Muscle of leg (tissue), 11 donors: ENCODE results near the gene KLHDC8A. TPM values are rescaled to one million over a fixed set of nuclear protein-coding genes. Genes with fewer than 3 reads are reported as not detected.

ENCODE experiments used
- DNase-seq: peaks from one replicate; pipeline ENCODE4 v3.0.0; 2013
- H3K27ac ChIP-seq: one replicate; pipeline ENCODE4 v1.5.1; 2013; ENCODE audit warnings: mild to moderate bottlenecking, low read length, control low read depth
- H3K27me3 ChIP-seq: one replicate; pipeline ENCODE4 v1.6.1; 2013; ENCODE audit warnings: low read length; ENCODE audit not compliant: control insufficient read depth, insufficient read depth
- H3K36me3 ChIP-seq: one replicate; pipeline ENCODE4 v1.6.1; 2013; ENCODE audit warnings: low read length; ENCODE audit not compliant: control insufficient read depth, insufficient read depth
- H3K4me1 ChIP-seq: one replicate; pipeline ENCODE4 v1.6.1; 2013; ENCODE audit warnings: low read length; ENCODE audit not compliant: control insufficient read depth, insufficient read depth
- H3K4me3 ChIP-seq: one replicate; pipeline ENCODE4 v1.5.1; 2013; ENCODE audit warnings: low read length, control low read depth
- H3K9me3 ChIP-seq: replicated peaks from 2 replicates; pipeline ENCODE4 v1.6.1; 2013; ENCODE audit warnings: low read depth, low read length; ENCODE audit not compliant: control insufficient read depth
- WGBS: methylation state at CpG from one replicate; pipeline ENCODE4 v1.1.5; 2013; ENCODE audit warnings: missing lambda C conversion rate; ENCODE audit not compliant: insufficient coverage; 5-methylcytosine and 5-hydroxymethylcytosine counted together
- polyA plus RNA-seq, 8 donors: library from polyadenylated mRNA; unstranded; fragments of 120-200 nt; gene quantifications; one replicate each; pipeline versions ENCODE4 v1.2.1 to v1.2.3, GENCODE V29; 2013; ENCODE audit warnings: inconsistent platforms in 1 of 8, low replicate concordance in 1 of 8; ENCODE audit not compliant: insufficient read length in 8 of 8, insufficient read depth in 1 of 8
- total RNA-seq: library from RNA; stranded (reverse); fragments of 120-200 nt; gene quantifications from one replicate; pipeline ENCODE4 v1.2.4, GENCODE V29; 2013

The KLHDC8A gene
- total and polyA plus RNA-seq, 9 donors = 0.22 to 0.84 (median 0.38) TPM

DNA sequence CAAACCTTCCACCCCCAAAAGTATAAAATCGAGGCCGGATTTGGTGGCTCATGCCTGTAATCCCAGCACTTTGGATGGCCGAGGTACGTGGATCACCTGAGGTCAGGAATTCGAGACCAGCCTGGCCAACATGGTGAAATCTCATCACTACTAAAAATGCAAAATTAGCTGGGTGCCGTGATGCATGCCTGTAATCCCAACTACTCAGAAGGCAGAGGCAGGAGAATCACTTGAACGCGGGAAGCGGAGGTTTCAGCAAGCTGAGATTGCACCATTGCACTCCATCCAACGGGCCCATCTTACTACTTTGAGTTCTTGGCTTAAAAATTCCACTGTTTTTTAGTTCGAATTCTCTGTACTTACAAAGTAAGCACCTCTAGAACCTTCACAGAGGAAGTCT, 11.0 kb downstream of the KLHDC8A start:
- peaks cover 63% of the 10 kb centered on the region for H3K27me3 ChIP-seq
- H3K27ac ChIP-seq = no peak overlapping the region
- H3K4me1 ChIP-seq = peaks cover 14% of the 10 kb centered on the region
- H3K9me3 ChIP-seq = no peaks in the 10 kb centered on the region
- no peak for DNase-seq
- no peak overlapping the region for H3K4me3 ChIP-seq
- 75% methylated on average over 9 of the region's 11 CpGs for WGBS
- H3K36me3 ChIP-seq = no peaks in the 10 kb centered on the region

DNA sequence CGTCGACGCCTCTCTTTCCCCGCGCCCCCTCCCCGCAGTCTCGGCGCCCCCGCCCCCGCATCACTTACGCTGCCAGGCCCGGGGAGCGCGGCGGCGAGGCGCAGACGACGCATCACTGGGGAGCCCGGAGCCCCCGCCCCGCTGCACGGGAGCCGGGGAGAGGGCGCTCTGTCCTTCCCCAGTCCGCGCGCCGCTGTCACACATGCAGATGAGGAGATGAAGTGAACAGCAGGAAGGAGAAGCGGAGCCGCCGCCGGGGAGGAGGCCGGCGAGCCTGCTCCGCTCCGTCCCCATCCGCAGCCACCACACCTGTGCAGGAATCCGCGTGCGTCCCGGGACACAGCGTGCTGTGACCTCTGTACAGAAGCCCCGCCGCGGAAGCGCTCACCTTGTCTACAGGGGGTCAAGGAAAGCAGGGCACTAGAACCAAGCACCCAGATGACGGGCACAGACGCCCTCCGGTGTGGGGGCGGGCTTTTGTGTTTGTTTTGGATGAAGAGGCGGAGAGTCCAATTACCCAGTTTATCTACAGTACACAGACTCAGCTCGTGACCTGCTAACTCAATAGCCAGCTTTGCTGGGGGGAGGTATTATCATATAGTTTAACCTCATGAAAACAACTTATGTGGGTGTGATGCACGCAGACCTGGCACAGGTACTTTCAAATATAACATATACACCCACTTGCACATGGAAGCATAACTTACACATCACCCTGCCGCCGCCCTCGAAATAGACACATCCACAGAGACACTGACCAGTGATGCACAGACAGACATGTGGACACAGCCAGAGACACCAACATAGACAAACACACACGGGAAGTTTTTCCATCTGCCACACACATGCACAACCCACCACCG, 12.4 kb downstream of the KLHDC8A start:
- Histone ChIP-seq H3K9me3 (no peaks in the 10 kb centered on the region), H3K4me1 (peaks cover 9% of the 10 kb centered on the region), H3K27me3 (peaks cover 64% of the 10 kb centered on the region), H3K27ac (no peak overlapping the region), H3K36me3 (no peaks in the 10 kb centered on the region), H3K4me3 (peak overlapping the region; percentile 10)
- DNase-seq = peak; percentile 30
- WGBS = 7% methylated on average over 50 of the region's 59 CpGs

DNA sequence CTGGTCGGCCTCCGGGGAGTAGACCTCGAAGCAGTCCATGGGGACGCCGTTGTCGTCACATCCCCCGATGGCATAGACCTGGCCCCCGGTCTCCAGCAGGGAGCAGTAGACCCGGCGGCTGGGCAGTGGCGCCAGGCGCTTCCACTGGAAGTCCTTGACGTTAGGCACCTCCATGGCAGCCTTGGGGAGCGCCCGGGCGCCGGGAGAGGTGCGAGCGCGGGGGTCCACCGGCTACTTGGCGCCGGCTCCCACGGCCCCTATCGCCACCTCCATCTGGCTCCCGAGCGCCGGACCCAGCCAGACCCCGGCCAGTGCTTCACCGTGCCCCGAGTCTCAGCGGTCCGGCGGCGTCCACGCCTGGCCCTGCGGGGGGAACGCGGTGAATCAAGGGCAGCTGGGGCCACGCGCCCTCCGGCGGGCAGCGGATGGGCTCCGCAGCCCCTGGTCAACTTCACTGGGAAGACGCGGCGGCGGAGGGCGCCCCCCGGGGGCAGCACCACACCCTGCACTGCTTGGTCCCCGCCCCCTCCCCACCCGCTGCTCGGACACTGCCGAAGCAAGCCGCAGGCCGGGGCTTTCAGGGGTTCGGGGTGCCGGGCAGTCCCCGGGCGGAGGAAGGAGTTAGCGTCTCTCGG, 13.2 kb downstream of the KLHDC8A start:
- Histone ChIP-seq H3K27me3 (peaks cover 62% of the 10 kb centered on the region), H3K36me3 (no peaks in the 10 kb centered on the region), H3K9me3 (no peaks in the 10 kb centered on the region), H3K4me3 (no peak overlapping the region), H3K27ac (no peak overlapping the region), H3K4me1 (peaks cover 9% of the 10 kb centered on the region)
- under 1% methylated on average over 54 of the region's 63 CpGs for WGBS
- DNase-seq = no peak

DNA sequence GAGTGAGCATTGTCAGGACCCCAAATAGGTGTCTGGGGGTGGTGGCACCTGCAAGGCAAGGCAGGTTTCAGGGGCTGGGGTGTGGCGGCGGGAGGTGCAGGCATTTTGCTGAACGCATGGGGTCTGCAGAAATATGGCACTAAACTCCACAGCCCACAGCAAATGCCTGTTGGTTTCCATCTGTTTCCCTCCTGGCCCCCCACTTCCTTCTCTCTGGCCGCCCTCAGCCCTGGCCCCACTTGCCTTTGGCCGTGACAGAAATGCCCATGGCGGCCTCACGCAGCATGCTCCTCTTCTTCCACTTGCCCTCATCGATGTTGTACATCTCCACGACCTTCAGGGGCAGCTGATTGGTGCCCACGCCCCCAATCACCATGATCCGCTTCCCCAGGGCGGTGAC, 13.7 kb downstream of the KLHDC8A start:
- no peak for DNase-seq
- WGBS = 63% methylated on average over 12 of the region's 12 CpGs
- Histone ChIP-seq H3K4me1 (peaks cover 9% of the 10 kb centered on the region), H3K27me3 (peaks cover 61% of the 10 kb centered on the region), H3K4me3 (no peak overlapping the region), H3K36me3 (no peaks in the 10 kb centered on the region), H3K9me3 (no peaks in the 10 kb centered on the region), H3K27ac (no peak overlapping the region)

DNA sequence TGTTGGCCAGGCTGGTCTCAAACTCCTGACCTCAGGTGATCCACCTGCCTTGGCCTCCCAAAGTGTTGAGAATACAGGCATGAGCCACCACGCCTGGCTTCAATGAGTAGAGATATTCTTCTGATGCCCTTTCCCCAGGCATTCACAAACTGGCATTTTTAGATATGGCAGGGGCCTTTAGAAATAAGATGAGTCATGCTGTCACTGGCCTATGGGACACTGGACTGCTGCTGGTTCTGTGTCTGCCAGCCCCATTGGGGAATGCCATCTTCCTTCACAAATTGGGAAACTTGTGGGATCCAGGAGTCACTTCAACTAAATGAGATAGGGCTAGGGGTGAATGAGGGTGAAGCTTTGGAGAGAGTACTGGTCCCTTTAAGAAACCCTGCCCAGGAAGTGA, 16.0 kb downstream of the KLHDC8A start:
- no peaks in the 10 kb centered on the region for H3K36me3 ChIP-seq
- no peak for DNase-seq
- no peak overlapping the region for H3K27ac ChIP-seq
- H3K4me3 ChIP-seq = no peak overlapping the region
- H3K4me1 ChIP-seq = peaks cover 9% of the 10 kb centered on the region
- 100% methylated on average over 1 of the region's 1 CpG for WGBS
- H3K9me3 ChIP-seq = no peaks in the 10 kb centered on the region
- peaks cover 50% of the 10 kb centered on the region for H3K27me3 ChIP-seq

DNA sequence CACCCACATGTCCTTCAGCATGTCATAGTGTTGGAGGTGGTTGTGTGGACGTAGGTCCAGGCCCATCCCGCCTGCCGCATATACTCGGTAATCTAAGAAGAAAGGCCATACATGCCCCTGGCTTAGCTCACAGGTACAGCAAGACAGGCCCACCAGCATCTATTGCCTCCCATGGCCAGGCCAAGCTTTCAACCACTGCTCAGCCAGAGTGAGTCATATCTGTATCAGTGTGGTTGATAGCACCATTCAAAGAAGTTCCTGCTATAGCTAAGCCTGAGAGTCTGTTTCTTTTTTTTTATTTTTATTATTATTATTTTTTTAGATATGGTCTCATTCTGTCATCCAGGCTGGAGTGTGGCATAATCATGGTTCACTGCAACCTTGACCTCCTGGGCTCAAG, 17.0 kb downstream of the KLHDC8A start:
- DNase-seq = no peak
- Histone ChIP-seq H3K27me3 (peaks cover 47% of the 10 kb centered on the region), H3K4me1 (peaks cover 9% of the 10 kb centered on the region), H3K27ac (no peak overlapping the region), H3K4me3 (no peak overlapping the region), H3K9me3 (no peaks in the 10 kb centered on the region), H3K36me3 (no peaks in the 10 kb centered on the region)
- WGBS = no CpG with 5 or more reads among the region's 4 CpGs

DNA sequence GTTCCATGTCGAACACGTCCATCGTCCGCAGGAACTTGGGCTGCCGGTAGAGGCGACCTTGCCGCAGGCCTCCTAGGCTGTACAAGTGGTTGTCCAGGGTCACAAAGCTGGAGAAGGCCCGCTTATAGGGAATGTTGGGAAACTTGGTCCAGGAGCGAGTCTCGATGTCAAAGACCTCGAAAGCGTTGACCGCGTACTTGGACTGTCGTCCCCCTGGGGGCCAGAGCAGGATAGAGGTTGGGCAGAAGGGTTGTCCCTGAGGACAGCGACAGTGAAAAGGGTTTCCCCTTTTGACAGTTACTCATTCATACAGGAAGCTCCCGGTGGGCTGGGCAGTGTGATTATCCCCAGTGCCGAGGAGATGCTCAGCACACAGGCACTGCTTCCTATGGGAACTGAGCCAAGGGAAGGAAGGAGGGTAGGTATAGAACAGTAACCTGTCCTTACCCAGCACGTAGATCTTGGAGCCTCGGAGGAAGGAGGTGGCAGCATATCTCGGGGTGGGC, 17.5 kb downstream of the KLHDC8A start:
- Histone ChIP-seq H3K9me3 (no peaks in the 10 kb centered on the region), H3K4me1 (peaks cover 7% of the 10 kb centered on the region), H3K4me3 (no peak overlapping the region), H3K27me3 (peaks cover 42% of the 10 kb centered on the region), H3K27ac (no peak overlapping the region), H3K36me3 (no peaks in the 10 kb centered on the region)
- DNase-seq = no peak
- WGBS = 83% methylated on average over 11 of the region's 21 CpGs

DNA sequence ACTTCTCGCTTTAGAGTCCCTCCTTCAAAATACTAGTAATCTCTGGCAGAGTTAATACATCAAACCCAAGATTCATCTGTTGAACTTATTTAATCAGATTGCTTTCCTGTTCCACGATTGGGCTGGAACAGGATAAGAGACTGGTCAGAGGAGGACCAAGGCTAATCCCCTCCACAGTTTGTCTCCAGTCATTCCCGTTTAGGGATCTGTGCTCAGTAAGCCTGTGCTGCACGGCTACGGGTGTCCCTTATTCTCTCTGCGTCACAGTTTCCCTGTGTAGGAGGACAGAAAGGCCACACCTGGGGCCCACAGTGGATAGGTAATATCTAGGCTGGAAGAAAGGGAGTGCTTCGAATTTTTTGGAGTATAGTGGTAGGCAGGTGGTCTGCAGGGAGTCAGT, 18.7 kb downstream of the KLHDC8A start:
- WGBS = 24% methylated on average over 4 of the region's 7 CpGs
- H3K4me3 ChIP-seq = no peak overlapping the region

DNA sequence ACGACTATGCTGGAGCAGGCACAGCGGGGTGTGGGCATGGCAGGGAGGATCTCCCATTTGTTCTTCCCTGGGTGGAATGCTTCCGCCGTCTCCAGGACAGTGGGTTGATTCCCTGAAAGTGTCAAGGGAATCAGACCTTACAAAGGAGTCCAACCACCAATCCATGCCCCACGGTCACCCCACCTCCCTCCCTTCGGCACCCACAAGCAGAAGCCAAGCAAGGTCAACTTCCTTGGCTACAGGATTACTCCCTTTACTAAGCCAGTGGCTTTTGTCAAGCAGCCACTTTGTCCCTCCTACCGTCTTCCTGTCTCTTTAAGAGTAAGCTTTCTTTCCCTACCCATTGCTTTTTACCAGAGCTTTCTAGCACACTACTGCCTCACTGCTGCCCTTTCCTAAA, 19.2 kb downstream of the KLHDC8A start:
- H3K4me1 ChIP-seq = no peaks in the 10 kb centered on the region
- no peaks in the 10 kb centered on the region for H3K36me3 ChIP-seq
- no peak for DNase-seq
- H3K4me3 ChIP-seq = no peak overlapping the region
- peaks cover 24% of the 10 kb centered on the region for H3K27me3 ChIP-seq
- no peak overlapping the region for H3K27ac ChIP-seq
- no peaks in the 10 kb centered on the region for H3K9me3 ChIP-seq
- 34% methylated on average over 3 of the region's 7 CpGs for WGBS

More for the DNA sequence above, 18.7 kb downstream of the KLHDC8A start:
- DNase-seq = no peak
- no peak overlapping the region for H3K27ac ChIP-seq
- H3K9me3 ChIP-seq = no peaks in the 10 kb centered on the region
- no peaks in the 10 kb centered on the region for H3K4me1 ChIP-seq
- no peaks in the 10 kb centered on the region for H3K36me3 ChIP-seq
- peaks cover 30% of the 10 kb centered on the region for H3K27me3 ChIP-seq

DNA sequence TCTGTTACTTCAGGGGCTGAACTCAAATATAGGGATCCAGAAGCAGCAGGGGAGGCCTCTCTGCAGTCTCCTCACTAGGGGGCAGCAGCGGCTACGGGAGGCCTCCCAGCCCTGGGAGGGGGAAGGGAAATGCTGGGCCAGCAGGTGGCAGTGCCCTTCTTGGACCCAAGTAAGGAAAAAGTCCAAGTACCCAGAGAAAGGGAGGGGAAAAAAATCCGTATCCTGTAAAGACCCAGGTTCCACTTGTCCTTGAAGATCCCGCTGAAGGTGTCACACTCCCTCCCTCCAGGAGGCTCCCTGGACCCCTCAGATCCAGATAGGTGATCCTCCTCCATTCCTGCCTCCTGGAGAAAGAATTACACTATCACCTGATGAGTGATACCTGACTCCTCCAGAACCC, 21.0 kb downstream of the KLHDC8A start:
- peak; percentile 63 for DNase-seq

More for the DNA sequence above, 21.0 kb downstream of the KLHDC8A start:
- H3K9me3 ChIP-seq = no peaks in the 10 kb centered on the region
- no peaks in the 10 kb centered on the region for H3K36me3 ChIP-seq
- H3K4me3 ChIP-seq = no peak overlapping the region
- no peak overlapping the region for H3K27ac ChIP-seq
- WGBS = 10% methylated on average over 3 of the region's 4 CpGs
- H3K27me3 ChIP-seq = peaks cover 13% of the 10 kb centered on the region
- H3K4me1 ChIP-seq = peaks cover 3% of the 10 kb centered on the region
